GM12874 (cell line): ENCODE data around the gene KCNJ6.
A peak's percentile ranks its signal among the peaks of the same experiment; 100 is the strongest.

ENCODE experiments used
- CTCF ChIP-seq: IDR thresholded peaks from 2 replicates; pipeline ENCODE4 v1.5.1; 2011; ENCODE audit warnings: low read depth, mild to moderate bottlenecking, control low read depth, low read length, moderate library complexity; ENCODE audit not compliant: insufficient read depth

The KCNJ6 gene

GRCh38 chr21:37564924-37565529, 351.2 kb downstream of the KCNJ6 start:
- TF ChIP-seq CTCF = no peak

- TF ChIP-seq CTCF = no peak
These were observed 351.8 kb downstream of the KCNJ6 start for GRCh38 chr21:37564341-37564923.

- peak; percentile 48 for TF ChIP-seq CTCF
These were observed 352.5 kb downstream of the KCNJ6 start for GRCh38 chr21:37563641-37564340.

- TF ChIP-seq CTCF = no peak
These were observed 353.2 kb downstream of the KCNJ6 start for GRCh38 chr21:37562920-37563640.

GRCh38 chr21:37561941-37562919, 354.0 kb downstream of the KCNJ6 start:
- no peak for TF ChIP-seq CTCF

GRCh38 chr21:37561506-37561905, 354.8 kb downstream of the KCNJ6 start:
- TF ChIP-seq CTCF = no peak
